ENCODE data around the gene METTL3. TPM values are rescaled to one million over a fixed set of nuclear protein-coding genes. Genes with fewer than 3 reads are reported as not detected.

METTL3 gene
- total and polyA plus RNA-seq, 2 of the 8 experiments (the other 6 are each of a cell fraction or from before 2014, with no cell fraction given) = 103 to 144 TPM

- no peak overlapping the region for H2BK120ac ChIP-seq (replicated peaks; ENCODE audit: low read depth, low read length)
- FAIRE-seq (peak; percentile 97), DNase-seq (ENCODE audit: low read depth in 1 of 2, low spot score in 2 of 2) (no peak)
- H3K23me2 ChIP-seq (ENCODE audit: low read depth, low read length) = no peaks in the 10 kb centered on the region; the same call in 1 of the 2 replicates
- no peak overlapping the region for H4K8ac ChIP-seq (ENCODE audit: extremely low read depth, insufficient read depth, low read length)
- H3K4me2 ChIP-seq (ENCODE audit: insufficient read depth in 1 of 2, low read depth in 2 of 2, low read length in 2 of 2) = peak overlapping the region; percentile 56 to 64
- H4K5ac ChIP-seq (ENCODE audit: insufficient read length, low read depth, low read length) = peak overlapping the region; percentile 59
- peak overlapping the region; percentile 47; the same call in 1 of the 2 replicates for H2AFZ ChIP-seq (ENCODE audit: low read length)
- peaks cover 0 to 6% of the 10 kb centered on the region in 2 experiments; a peak in 2 of 4 replicates for H3K9me3 ChIP-seq (ENCODE audit: insufficient read depth in 2 of 2, low read depth in 1 of 2, low read length in 1 of 2)
- H3K4ac ChIP-seq (replicated peaks; ENCODE audit: insufficient read length, low read depth, low read length) = no peak overlapping the region
- H4K91ac ChIP-seq (replicated peaks; ENCODE audit: insufficient read length, low read length) = no peak overlapping the region
- H3K79me1 ChIP-seq (ENCODE audit: low read depth, low read length) = no peaks in the 10 kb centered on the region
- H2BK5ac ChIP-seq (ENCODE audit: low read depth, low read length) = peak overlapping the region; percentile 20; the same call in 1 of the 2 replicates
- H2AK5ac ChIP-seq (ENCODE audit: low read depth, low read length) = no peak overlapping the region
- no peaks in the 10 kb centered on the region for H3K27me3 ChIP-seq (replicated peaks in 1 of 4; ENCODE audit: control insufficient read depth in 3 of 4, extremely low read depth in 1 of 4, insufficient read depth in 3 of 4, low read length in 3 of 4)
- ChIA-PET POLR2A (ENCODE audit: partially characterized antibody) (interaction anchor here (1.0 to 32.5 kb wide), 3 partner anchors 9 to 25 kb away, joined by 3 to 769 read pairs (median 7); partner anchors contain the start of genes METTL3 and SALL2), CTCF (ENCODE audit: partially characterized antibody) (interaction anchor here (1.2 to 2.1 kb wide), 2 partner anchors 15 to 45 kb away, joined by 5 to 7 read pairs; no protein-coding TSS in a partner anchor)
- H2BK12ac ChIP-seq (ENCODE audit: low read depth, low read length) = no peak overlapping the region; the same call in 1 of the 2 replicates
- H3K27ac ChIP-seq (ENCODE audit: low read depth, low read length) = peak overlapping the region; percentile 63
- no peak overlapping the region for H3K14ac ChIP-seq (ENCODE audit: insufficient read length)
- no peaks in the 10 kb centered on the region for H3K36me3 ChIP-seq (ENCODE audit: control insufficient read depth in 2 of 4, insufficient read depth in 4 of 4, low read length in 3 of 4)
- no peak overlapping the region for H3K23ac ChIP-seq (ENCODE audit: insufficient read length)
- peaks cover 0 to 15% (median 8%) of the 10 kb centered on the region in 4 experiments; a peak in 5 of 7 replicates for H3K4me1 ChIP-seq (replicated peaks in 1 of 4; ENCODE audit: control insufficient read depth in 3 of 4, insufficient read depth in 4 of 4, low read length in 3 of 4)
- no peak overlapping the region for H3K56ac ChIP-seq (replicated peaks; ENCODE audit: insufficient read length, low read depth, low read length)
- H2BK20ac ChIP-seq (ENCODE audit: low read length) = 0 out of 2 replicates have a peak overlapping the region, but pooled peaks have one; percentile 72
- H3K79me2 ChIP-seq (ENCODE audit: control insufficient read depth in 1 of 2, insufficient read depth in 2 of 2, low read length in 2 of 2) = peaks cover 0 to 4% of the 10 kb centered on the region in 2 experiments; a peak in 2 of 4 replicates
- H4K20me1 ChIP-seq (replicated peaks in 1 of 2; ENCODE audit: control insufficient read depth in 1 of 2, insufficient read depth in 2 of 2, low read length in 2 of 2) = no peaks in the 10 kb centered on the region
- H3K4me3 ChIP-seq (ENCODE audit: extremely low read depth in 1 of 4, insufficient read depth in 2 of 4, low read depth in 3 of 4, low read length in 4 of 4) = peak overlapping the region in 2 of 4 experiments; percentile 2 to 44; a peak in 5 of 8 replicates
- TF ChIP-seq JUND (IDR thresholded peaks at IDR 0.05; ENCODE audit: low read length) = no peak
- TF ChIP-seq, protein P1, sequence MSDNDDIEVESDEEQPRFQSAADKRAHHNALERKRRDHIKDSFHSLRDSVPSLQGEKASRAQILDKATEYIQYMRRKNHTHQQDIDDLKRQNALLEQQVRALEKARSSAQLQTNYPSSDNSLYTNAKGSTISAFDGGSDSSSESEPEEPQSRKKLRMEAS (IDR thresholded peaks at IDR 0.05) = no peak
- TF ChIP-seq SP1 (IDR thresholded peaks at IDR 0.05; ENCODE audit: low read depth, low read length) = peak; percentile 88
- TF ChIP-seq BRCA1 (IDR thresholded peaks at IDR 0.05; ENCODE audit: low read depth, low read length) = no peak
- TF ChIP-seq KDM1A (IDR thresholded peaks at IDR 0.05; ENCODE audit: borderline replicate concordance, low read length) = no peak
- TF ChIP-seq RXRA (IDR thresholded peaks at IDR 0.05; ENCODE audit: insufficient read depth, low read depth, low read length) = no peak
- TF ChIP-seq RFX5 (IDR thresholded peaks at IDR 0.05; ENCODE audit: borderline replicate concordance, low read depth, low read length) = no peak
- no peak for TF ChIP-seq CEBPB (IDR thresholded peaks at IDR 0.05; ENCODE audit: low read depth, low read length)
- TF ChIP-seq TCF12 (IDR thresholded peaks at IDR 0.05; ENCODE audit: low read depth, low read length) = no peak
- no peak for TF ChIP-seq MAFK (IDR thresholded peaks at IDR 0.05; ENCODE audit: low read depth, low read length)
- TF ChIP-seq RBBP5 (IDR thresholded peaks at IDR 0.05; ENCODE audit: borderline replicate concordance, low read depth, low read length) = peak; percentile 96
- TF ChIP-seq FOSL1 (IDR thresholded peaks at IDR 0.05; ENCODE audit: insufficient read depth, low read depth, low read length) = no peak
- peak; percentile 99 for TF ChIP-seq ASH2L (IDR thresholded peaks at IDR 0.05; ENCODE audit: low read length)
- WGBS, 2 experiments (ENCODE audit: extremely low coverage in 1 of 2, insufficient coverage in 1 of 2, insufficient read length in 1 of 2, insufficient replicate concordance in 2 of 2, low coverage in 1 of 2, low lambda C conversion rate in 2 of 2, missing lambda C conversion rate in 1 of 2) = 9% methylated on average over 7 of the region's 7 CpGs; no CpG with 5 or more reads in 1 of the 2 experiments
- H3K9ac ChIP-seq (replicated peaks in 1 of 4; ENCODE audit: extremely low read depth in 1 of 4, low read depth in 3 of 4, low read length in 3 of 4) = no peak overlapping the region
- no peak overlapping the region for H2BK15ac ChIP-seq (ENCODE audit: low read length)
- 0 out of 2 replicates have a peak overlapping the region, but pooled peaks have one; percentile 7 for H3K18ac ChIP-seq (ENCODE audit: extremely low read depth, low read length)
Observed at GRCh38 chr14:21543521-21543960, 32.4 kb upstream of the METTL3 start.
